ENCODE measurements around the gene BTBD2. TPM values are rescaled to one million over a fixed set of nuclear protein-coding genes. Genes with fewer than 3 reads are reported as not detected.

The BTBD2 gene
- total and polyA plus RNA-seq, 2 of the 13 experiments (the other 11 are each of a cell fraction or from before 2014, with no cell fraction given), result 28.1 to 45.3 TPM

DNA sequence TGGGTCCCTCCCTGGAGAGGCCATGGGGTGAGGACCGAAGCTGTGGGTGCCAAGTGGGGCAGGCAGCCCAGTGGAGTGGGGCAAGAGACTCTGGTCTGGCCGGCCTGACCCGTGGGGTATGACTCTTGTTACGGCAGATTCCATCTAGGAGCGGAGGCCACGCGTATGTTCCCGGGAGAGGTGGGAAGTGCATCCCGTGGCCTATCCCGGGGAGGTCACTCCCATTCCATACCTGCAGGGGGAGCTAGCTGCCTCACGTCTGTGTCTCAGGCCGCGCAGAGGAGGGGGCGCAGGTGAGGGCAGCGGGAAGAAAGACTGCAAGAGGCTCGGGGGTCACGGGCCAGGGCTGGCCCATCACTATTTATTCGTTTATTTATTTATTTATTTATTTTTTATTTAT, 69.6 kb downstream of the BTBD2 start (continued):
- TF ChIP-seq XRCC5 (optimal IDR thresholded peaks at IDR 0.05; ENCODE audit: low read length) (peak; percentile 60), TEAD3 (CRISPR knock-in tag; optimal IDR thresholded peaks at IDR 0.05; ENCODE audit: borderline replicate concordance) (peak; percentile 61), ZMYM2 (CRISPR knock-in tag; IDR thresholded peaks at IDR 0.05) (no peak), HOXA3 (CRISPR knock-in tag; IDR thresholded peaks at IDR 0.05) (peak; percentile 80), AHR (CRISPR knock-in tag; IDR thresholded peaks at IDR 0.05) (no peak), NBN (conservative IDR thresholded peaks at IDR 0.05) (no peak), U2AF1 (optimal IDR thresholded peaks at IDR 0.05; ENCODE audit: low read depth, low read length) (no peak), SKI (IDR thresholded peaks at IDR 0.05; ENCODE audit: partially characterized antibody) (no peak), RELA (CRISPR knock-in tag; IDR thresholded peaks at IDR 0.05) (no peak), ZBTB38 (CRISPR knock-in tag; IDR thresholded peaks at IDR 0.05) (peak; percentile 95), STAG1 (CRISPR knock-in tag; IDR thresholded peaks at IDR 0.05) (peak; percentile 60), MZF1 (CRISPR knock-in tag; IDR thresholded peaks at IDR 0.05; ENCODE audit: borderline replicate concordance) (no peak), SOX5 (CRISPR knock-in tag; IDR thresholded peaks at IDR 0.05; ENCODE audit: borderline replicate concordance) (peak; percentile 17; the same call in 1 of the 2 replicates), NFE2 (CRISPR knock-in tag; IDR thresholded peaks at IDR 0.05) (no peak), ZMYM3 (CRISPR knock-in tag; IDR thresholded peaks at IDR 0.05) (0 out of 2 replicates have a peak, but pooled peaks have one; percentile 14), ZNF768 (CRISPR knock-in tag; IDR thresholded peaks at IDR 0.05) (no peak), RARA (CRISPR knock-in tag; IDR thresholded peaks at IDR 0.05) (0 out of 2 replicates have a peak, but pooled peaks have one; percentile 9), GATAD2A (CRISPR knock-in tag; IDR thresholded peaks at IDR 0.05) (0 out of 2 replicates have a peak, but pooled peaks have one; percentile 33), ZFX (CRISPR knock-in tag; IDR thresholded peaks at IDR 0.05; ENCODE audit: low read depth) (peak; percentile 44; the same call in 1 of the 2 replicates), SIN3A (IDR thresholded peaks at IDR 0.05; ENCODE audit: borderline replicate concordance, low read depth, low read length) (peak; percentile 24; the same call in 1 of the 2 replicates), HNRNPH1 (optimal IDR thresholded peaks at IDR 0.05; ENCODE audit: low read depth, low read length) (no peak), NRL (CRISPR knock-in tag; IDR thresholded peaks at IDR 0.05; ENCODE audit: borderline replicate concordance) (no peak)
- TF ChIP-seq, protein P1, sequence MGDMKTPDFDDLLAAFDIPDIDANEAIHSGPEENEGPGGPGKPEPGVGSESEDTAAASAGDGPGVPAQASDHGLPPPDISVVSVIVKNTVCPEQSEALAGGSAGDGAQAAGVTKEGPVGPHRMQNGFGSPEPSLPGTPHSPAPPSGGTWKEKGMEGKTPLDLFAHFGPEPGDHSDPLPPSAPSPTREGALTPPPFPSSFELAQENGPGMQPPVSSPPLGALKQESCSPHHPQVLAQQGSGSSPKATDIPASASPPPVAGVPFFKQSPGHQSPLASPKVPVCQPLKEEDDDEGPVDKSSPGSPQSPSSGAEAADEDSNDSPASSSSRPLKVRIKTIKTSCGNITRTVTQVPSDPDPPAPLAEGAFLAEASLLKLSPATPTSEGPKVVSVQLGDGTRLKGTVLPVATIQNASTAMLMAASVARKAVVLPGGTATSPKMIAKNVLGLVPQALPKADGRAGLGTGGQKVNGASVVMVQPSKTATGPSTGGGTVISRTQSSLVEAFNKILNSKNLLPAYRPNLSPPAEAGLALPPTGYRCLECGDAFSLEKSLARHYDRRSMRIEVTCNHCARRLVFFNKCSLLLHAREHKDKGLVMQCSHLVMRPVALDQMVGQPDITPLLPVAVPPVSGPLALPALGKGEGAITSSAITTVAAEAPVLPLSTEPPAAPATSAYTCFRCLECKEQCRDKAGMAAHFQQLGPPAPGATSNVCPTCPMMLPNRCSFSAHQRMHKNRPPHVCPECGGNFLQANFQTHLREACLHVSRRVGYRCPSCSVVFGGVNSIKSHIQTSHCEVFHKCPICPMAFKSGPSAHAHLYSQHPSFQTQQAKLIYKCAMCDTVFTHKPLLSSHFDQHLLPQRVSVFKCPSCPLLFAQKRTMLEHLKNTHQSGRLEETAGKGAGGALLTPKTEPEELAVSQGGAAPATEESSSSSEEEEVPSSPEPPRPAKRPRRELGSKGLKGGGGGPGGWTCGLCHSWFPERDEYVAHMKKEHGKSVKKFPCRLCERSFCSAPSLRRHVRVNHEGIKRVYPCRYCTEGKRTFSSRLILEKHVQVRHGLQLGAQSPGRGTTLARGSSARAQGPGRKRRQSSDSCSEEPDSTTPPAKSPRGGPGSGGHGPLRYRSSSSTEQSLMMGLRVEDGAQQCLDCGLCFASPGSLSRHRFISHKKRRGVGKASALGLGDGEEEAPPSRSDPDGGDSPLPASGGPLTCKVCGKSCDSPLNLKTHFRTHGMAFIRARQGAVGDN (CRISPR knock-in tag; IDR thresholded peaks at IDR 0.05), result peak; percentile 44
- TF ChIP-seq, protein P2, sequence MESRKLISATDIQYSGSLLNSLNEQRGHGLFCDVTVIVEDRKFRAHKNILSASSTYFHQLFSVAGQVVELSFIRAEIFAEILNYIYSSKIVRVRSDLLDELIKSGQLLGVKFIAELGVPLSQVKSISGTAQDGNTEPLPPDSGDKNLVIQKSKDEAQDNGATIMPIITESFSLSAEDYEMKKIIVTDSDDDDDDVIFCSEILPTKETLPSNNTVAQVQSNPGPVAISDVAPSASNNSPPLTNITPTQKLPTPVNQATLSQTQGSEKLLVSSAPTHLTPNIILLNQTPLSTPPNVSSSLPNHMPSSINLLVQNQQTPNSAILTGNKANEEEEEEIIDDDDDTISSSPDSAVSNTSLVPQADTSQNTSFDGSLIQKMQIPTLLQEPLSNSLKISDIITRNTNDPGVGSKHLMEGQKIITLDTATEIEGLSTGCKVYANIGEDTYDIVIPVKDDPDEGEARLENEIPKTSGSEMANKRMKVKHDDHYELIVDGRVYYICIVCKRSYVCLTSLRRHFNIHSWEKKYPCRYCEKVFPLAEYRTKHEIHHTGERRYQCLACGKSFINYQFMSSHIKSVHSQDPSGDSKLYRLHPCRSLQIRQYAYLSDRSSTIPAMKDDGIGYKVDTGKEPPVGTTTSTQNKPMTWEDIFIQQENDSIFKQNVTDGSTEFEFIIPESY (CRISPR knock-in tag; IDR thresholded peaks at IDR 0.05), result peak; percentile 99
- TF ChIP-seq, protein P3, sequence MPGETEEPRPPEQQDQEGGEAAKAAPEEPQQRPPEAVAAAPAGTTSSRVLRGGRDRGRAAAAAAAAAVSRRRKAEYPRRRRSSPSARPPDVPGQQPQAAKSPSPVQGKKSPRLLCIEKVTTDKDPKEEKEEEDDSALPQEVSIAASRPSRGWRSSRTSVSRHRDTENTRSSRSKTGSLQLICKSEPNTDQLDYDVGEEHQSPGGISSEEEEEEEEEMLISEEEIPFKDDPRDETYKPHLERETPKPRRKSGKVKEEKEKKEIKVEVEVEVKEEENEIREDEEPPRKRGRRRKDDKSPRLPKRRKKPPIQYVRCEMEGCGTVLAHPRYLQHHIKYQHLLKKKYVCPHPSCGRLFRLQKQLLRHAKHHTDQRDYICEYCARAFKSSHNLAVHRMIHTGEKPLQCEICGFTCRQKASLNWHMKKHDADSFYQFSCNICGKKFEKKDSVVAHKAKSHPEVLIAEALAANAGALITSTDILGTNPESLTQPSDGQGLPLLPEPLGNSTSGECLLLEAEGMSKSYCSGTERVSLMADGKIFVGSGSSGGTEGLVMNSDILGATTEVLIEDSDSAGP (CRISPR knock-in tag; IDR thresholded peaks at IDR 0.05; ENCODE audit: borderline replicate concordance), result peak; percentile 21; the same call in 1 of the 2 replicates

All from HepG2 (cell line).